A673 (cell line): ENCODE measurements around the gene BMP2K. TPM values are rescaled to one million over a fixed set of nuclear protein-coding genes. Genes with fewer than 3 reads are reported as not detected.

Source experiments
- Bru-seq: library from RNA; stranded (reverse); fragments of 400-500 nt; gene quantifications from one replicate; lab custom pipeline; 2021; lab: Mats Ljungman, UMichigan
- BruChase-seq, 2 experiments: library from RNA; stranded (reverse); fragments of 400-500 nt; gene quantifications; one replicate each; lab custom pipeline; 2021; lab: Mats Ljungman, UMichigan
- BruUV-seq: library from RNA; stranded (reverse); fragments of 400-500 nt; replicated peaks from 2 replicates; lab custom pipeline; 2021; lab: Mats Ljungman, UMichigan
- CTCF ChIA-PET: fragments of 300-600 bp; sonication (Branson Sonifier 250); formaldehyde crosslinking; loops from one replicate; lab custom pipeline; 2022; ENCODE audit warnings: antibody characterized with exemption; lab: Charles Lee
- POLR2A ChIA-PET: fragments of 300-600 bp; sonication (Branson Sonifier 250); formaldehyde crosslinking; loops from one replicate; lab custom pipeline; 2022; ENCODE audit warnings: antibody characterized with exemption; ENCODE audit not compliant: low non-redundant PET; lab: Charles Lee
- DNase-seq: peaks from one replicate; pipeline ENCODE4 v3.0.0-alpha.2; 2015; ENCODE audit warnings: low spot score
- H3K27ac ChIP-seq: fragments of 200-600 bp; sonication (generic); 2 replicates; pipeline ENCODE4 v1.5.1; 2016; ENCODE audit warnings: mixed run types, low read depth, mild to moderate bottlenecking, mixed read lengths, antibody characterized with exemption, low read length; ENCODE audit not compliant: poor library complexity, severe bottlenecking
- H3K27me3 ChIP-seq: fragments of 200-600 bp; sonication (generic); replicated peaks from 2 replicates; pipeline ENCODE4 v1.6.1; 2017; ENCODE audit warnings: mixed run types, low read depth, mild to moderate bottlenecking, mixed read lengths, antibody characterized with exemption, low read length; ENCODE audit not compliant: insufficient read depth, poor library complexity
- H3K36me3 ChIP-seq: fragments of 200-600 bp; sonication (generic); 2 replicates; pipeline ENCODE4 v1.6.1; 2016; ENCODE audit warnings: mixed run types, mild to moderate bottlenecking, mixed read lengths, antibody characterized with exemption, low read length; ENCODE audit not compliant: insufficient read depth, poor library complexity, severe bottlenecking
- H3K4me1 ChIP-seq: fragments of 200-600 bp; sonication (generic); 2 replicates; pipeline ENCODE4 v1.6.1; 2017; ENCODE audit warnings: mixed run types, mild to moderate bottlenecking, mixed read lengths, antibody characterized with exemption, low read length; ENCODE audit not compliant: insufficient read depth, poor library complexity, severe bottlenecking
- H3K4me3 ChIP-seq: fragments of 200-600 bp; sonication (generic); 2 replicates; pipeline ENCODE4 v1.5.1; 2016; ENCODE audit warnings: low read depth, mixed run types, mild to moderate bottlenecking, mixed read lengths, low read length; ENCODE audit not compliant: poor library complexity, severe bottlenecking
- H3K9me3 ChIP-seq: fragments of 200-600 bp; sonication (generic); 2 replicates; pipeline ENCODE4 v1.6.1; 2016; ENCODE audit warnings: mixed run types, low read depth, mild to moderate bottlenecking, mixed read lengths, antibody characterized with exemption, low read length; ENCODE audit not compliant: poor library complexity, severe bottlenecking
- EZH2 ChIP-seq: fragments of 200-600 bp; sonication (generic); IDR thresholded peaks from 2 replicates; pipeline ENCODE4 v1.6.1; 2017; ENCODE audit warnings: borderline replicate concordance, low read depth, mild to moderate bottlenecking, mixed read lengths, antibody characterized with exemption, low read length; ENCODE audit not compliant: poor library complexity, severe bottlenecking
- intact Hi-C: fragments of 100-400 bp; cut with micrococcal nuclease; formaldehyde crosslinking; loops from one replicate; pipeline ENCODE4 v1.10.0; 2022; ENCODE audit not compliant: unreplicated experiment
- long read RNA-seq: library from polyadenylated mRNA; stranded (forward); transcript quantifications from one replicate; pipeline ENCODE4 v2.0.0, GENCODE V29; 2022
- total RNA-seq: library from RNA; stranded (reverse); gene quantifications from 2 replicates; pipeline ENCODE4 v1.2.3, GENCODE V29; 2021
- TF ChIP-seq, protein P1 (sequence below): fragments of 300-800, 200-600 bp; sonication (generic); conservative IDR thresholded peaks from 2 replicates; pipeline ENCODE4 v1.5.1; 2017; ENCODE audit warnings: low read depth, mild to moderate bottlenecking, antibody characterized with exemption, low read length, moderate library complexity, mixed read lengths

The BMP2K gene
- 13.2 and 14.3 TPM in 2 replicates for total RNA-seq
- percentile 71 among the genes with signal in this experiment for Bru-seq, nascent RNA
- BruChase-seq, experiment 1, labeled RNA remaining after a 2-hour chase, result percentile 60 among the genes with signal in this experiment
- percentile 50 among the genes with signal in this experiment for BruChase-seq, experiment 2, labeled RNA remaining after a 6-hour chase
- long read RNA-seq, partial matches to known transcripts, result 1 of 9 reads
- long read RNA-seq, other reads (novel, unspliced or antisense), result 4 of 9 reads

DNA sequence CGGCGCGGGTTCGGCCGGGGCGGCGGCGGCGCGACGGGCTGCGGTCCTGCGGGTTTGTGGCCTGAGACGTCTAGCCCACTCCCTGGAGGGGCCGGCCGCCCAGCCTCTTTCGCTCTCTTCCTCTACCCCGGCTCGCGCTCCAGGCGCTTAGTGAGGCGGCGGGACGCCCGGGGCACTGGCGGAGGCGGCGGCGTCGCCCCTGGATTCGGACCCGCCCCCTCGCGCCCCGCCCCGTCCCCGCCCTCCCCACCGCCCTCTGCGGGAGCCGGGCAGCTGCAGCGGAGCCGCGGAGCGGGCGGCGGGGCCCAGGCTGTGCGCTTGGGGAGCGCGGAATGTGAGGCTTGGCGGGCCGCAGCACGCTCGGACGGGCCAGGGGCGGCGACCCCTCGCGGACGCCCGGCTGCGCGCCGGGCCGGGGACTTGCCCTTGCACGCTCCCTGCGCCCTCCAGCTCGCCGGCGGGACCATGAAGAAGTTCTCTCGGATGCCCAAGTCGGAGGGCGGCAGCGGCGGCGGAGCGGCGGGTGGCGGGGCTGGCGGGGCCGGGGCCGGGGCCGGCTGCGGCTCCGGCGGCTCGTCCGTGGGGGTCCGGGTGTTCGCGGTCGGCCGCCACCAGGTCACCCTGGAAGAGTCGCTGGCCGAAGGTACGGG is at the start of gene BMP2K:
Gene BMP2K (plus strand): TSS at position 272 of the 650 bp plus-strand sequence. CDS start 194 bp downstream, at position 466.
- H3K4me1 ChIP-seq, result peaks cover 13% of the 10 kb centered on the region
- H3K36me3 ChIP-seq, result no peaks in the 10 kb centered on the region
- peak within 1 kb of the TSS; percentile 92 for H3K27ac ChIP-seq
- peak within 1 kb of the TSS; percentile 69 for H3K4me3 ChIP-seq
- TF ChIP-seq EZH2, result no peak
- TF ChIP-seq, protein P1, sequence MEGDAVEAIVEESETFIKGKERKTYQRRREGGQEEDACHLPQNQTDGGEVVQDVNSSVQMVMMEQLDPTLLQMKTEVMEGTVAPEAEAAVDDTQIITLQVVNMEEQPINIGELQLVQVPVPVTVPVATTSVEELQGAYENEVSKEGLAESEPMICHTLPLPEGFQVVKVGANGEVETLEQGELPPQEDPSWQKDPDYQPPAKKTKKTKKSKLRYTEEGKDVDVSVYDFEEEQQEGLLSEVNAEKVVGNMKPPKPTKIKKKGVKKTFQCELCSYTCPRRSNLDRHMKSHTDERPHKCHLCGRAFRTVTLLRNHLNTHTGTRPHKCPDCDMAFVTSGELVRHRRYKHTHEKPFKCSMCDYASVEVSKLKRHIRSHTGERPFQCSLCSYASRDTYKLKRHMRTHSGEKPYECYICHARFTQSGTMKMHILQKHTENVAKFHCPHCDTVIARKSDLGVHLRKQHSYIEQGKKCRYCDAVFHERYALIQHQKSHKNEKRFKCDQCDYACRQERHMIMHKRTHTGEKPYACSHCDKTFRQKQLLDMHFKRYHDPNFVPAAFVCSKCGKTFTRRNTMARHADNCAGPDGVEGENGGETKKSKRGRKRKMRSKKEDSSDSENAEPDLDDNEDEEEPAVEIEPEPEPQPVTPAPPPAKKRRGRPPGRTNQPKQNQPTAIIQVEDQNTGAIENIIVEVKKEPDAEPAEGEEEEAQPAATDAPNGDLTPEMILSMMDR, result no peak
- POLR2A ChIA-PET, result interaction anchor here (0.6 kb wide), 1 partner anchor 96 kb away, joined by 5 read pairs; no protein-coding TSS in a partner anchor
- DNase-seq, result peak; percentile 75
- BruUV-seq, result no TSS peak
- H3K27me3 ChIP-seq, result no peaks in the 10 kb centered on the region
- CTCF ChIA-PET, result interaction anchor here (0.6 kb wide), 1 partner anchor 1316 kb away, joined by 7 read pairs; no protein-coding TSS in a partner anchor
- no peaks in the 10 kb centered on the region for H3K9me3 ChIP-seq
- intact Hi-C loops, result loop anchor here (5.0 to 10.0 kb wide), 2 partner anchors 86 to 131 kb away; no protein-coding TSS in a partner anchor

DNA sequence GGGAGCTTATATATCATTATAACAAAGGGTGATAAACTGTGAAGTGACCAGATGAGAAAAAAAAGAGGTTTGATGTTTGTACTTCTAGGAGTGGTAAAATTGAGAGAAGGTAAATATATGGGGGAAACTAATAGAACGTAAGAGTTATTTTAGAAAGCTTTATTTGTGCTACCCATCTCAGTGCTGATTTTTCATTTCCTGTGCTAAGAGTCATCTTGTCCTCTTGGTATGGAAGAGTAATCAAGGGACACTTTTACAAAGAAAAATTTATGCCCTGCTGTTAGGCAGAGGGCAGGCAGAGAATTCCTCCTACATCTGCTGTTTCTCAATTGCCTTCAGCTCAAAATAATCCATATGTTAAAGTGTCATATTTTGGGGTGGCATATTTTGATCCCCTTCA is 49.6 kb upstream of the BMP2K start:
- TF ChIP-seq EZH2, result no peak
- TF ChIP-seq, protein P1, result no peak
- H3K4me1 ChIP-seq, result no peaks in the 10 kb centered on the region
- no peaks in the 10 kb centered on the region for H3K36me3 ChIP-seq
- no peaks in the 10 kb centered on the region for H3K27me3 ChIP-seq
- no TSS peak for BruUV-seq
- intact Hi-C loops, result no loop called here
- H3K9me3 ChIP-seq, result no peaks in the 10 kb centered on the region
- no peak for DNase-seq
- ChIA-PET POLR2A (no interaction called here), CTCF (no interaction called here)
- H3K4me3 ChIP-seq, result no peak overlapping the region
- H3K27ac ChIP-seq, result no peak overlapping the region

DNA sequence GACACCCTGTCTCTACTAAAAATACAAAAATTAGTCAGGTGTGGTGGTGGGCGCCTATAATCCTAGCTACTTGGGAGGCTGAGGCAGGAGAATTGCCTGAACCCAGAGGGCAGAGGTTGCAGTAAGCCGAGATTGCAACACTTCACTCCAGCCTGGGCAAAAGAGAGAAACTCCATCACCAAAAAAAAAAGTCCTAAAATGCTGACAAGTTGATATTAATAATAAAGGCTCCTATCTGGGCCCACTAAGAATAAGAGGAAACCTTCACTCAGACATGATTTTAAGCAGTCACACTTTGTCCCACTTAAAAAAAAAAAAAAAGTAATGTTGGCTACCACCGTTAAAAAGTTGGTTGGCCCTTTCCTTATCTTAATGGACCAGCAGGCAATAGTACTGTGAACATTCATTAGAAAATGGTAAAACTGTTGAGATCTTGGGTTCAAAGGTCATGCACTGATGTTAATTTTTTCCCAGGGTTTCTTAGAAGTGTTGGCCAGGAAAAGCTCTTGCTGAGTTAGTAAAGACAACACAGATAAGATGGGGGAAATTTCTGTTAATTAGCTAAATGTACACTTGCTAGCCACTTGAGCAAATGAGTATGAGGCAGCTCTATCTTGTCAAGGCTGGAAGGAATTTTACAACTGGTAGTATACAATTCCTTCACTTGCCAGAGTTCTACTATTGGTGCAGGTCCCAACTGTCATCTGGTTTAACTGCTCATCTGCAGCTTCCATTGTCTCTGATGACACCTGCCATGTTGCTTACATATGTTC is 43.6 kb upstream of the BMP2K start:
- BruUV-seq, result no TSS peak
- POLR2A ChIA-PET, result no interaction called here

More for the DNA sequence above, 43.6 kb upstream of the BMP2K start:
- Histone ChIP-seq H3K27ac (no peak overlapping the region), H3K27me3 (no peaks in the 10 kb centered on the region), H3K9me3 (no peaks in the 10 kb centered on the region), H3K4me1 (no peaks in the 10 kb centered on the region), H3K4me3 (no peak overlapping the region), H3K36me3 (no peaks in the 10 kb centered on the region)
- TF ChIP-seq, protein P1, result no peak
- no peak for TF ChIP-seq EZH2
- intact Hi-C loops, result no loop called here
- DNase-seq, result no peak
- CTCF ChIA-PET, result no interaction called here
